Prostate gland (tissue), 2 donors: ENCODE results near the gene AMIGO2. TPM values are rescaled to one million over a fixed set of nuclear protein-coding genes. Genes with fewer than 3 reads are reported as not detected.

ENCODE experiments used
- DNase-seq: peaks from one replicate; pipeline ENCODE4 v3.0.0-alpha.2; 2019; ENCODE audit warnings: low spot score
- H3K27ac ChIP-seq, 2 donors: fragments of 200-600 bp; sonication (generic); 2 replicates each; pipeline ENCODE4 v1.5.1; 2017 to 2019
- H3K27me3 ChIP-seq: fragments of 200-600 bp; sonication (generic); replicated peaks from 2 replicates; pipeline ENCODE4 v1.5.1; 2019; ENCODE audit not compliant: insufficient read depth
- H3K36me3 ChIP-seq, 2 donors: fragments of 200-600 bp; sonication (generic); 1 replicate in 1 of 2; 2 replicates in 1 of 2; pipeline versions ENCODE4 v1.5.1 to v1.8.1; 2017 to 2019
- H3K4me1 ChIP-seq: fragments of 200-600 bp; sonication (generic); replicated peaks from 2 replicates; pipeline ENCODE4 v1.5.1; 2019
- H3K4me3 ChIP-seq, 2 donors: fragments of 200-600 bp; sonication (generic); 2 replicates each; pipeline ENCODE4 v1.5.1; 2017 to 2019
- H3K9me3 ChIP-seq: fragments of 200-600 bp; sonication (generic); 2 replicates; pipeline ENCODE4 v1.5.1; 2017
- POLR2A ChIP-seq: fragments of 450-650 bp; IDR thresholded peaks from one replicate; pipeline ENCODE4 v1.6.1; 2016; ENCODE audit warnings: antibody characterized with exemption, mild to moderate bottlenecking
- POLR2AphosphoS5 ChIP-seq: sonication (generic); formaldehyde crosslinking; IDR thresholded peaks from one replicate; pipeline ENCODE4 v1.6.1; 2017; ENCODE audit warnings: antibody characterized with exemption
- WGBS: methylation state at CpG from one replicate; pipeline ENCODE4 v1.1.5; 2018; 5-methylcytosine and 5-hydroxymethylcytosine counted together
- intact Hi-C: fragments of 100-400 bp; cut with DNase I; formaldehyde crosslinking; loops from one replicate; pipeline ENCODE4 v1.14.2; 2022
- total RNA-seq, 2 donors: library from RNA; depleted of rRNA; stranded (reverse); fragments of >200 nt; gene quantifications; one replicate each; pipeline ENCODE4 v1.1.0, GENCODE V29; 2016
- TF ChIP-seq, protein P1 (sequence below), 4 experiments: fragments of 200-600 bp in 2 of 4; fragments of 450-650 bp in 2 of 4; sonication (generic) in 2 of 4; IDR thresholded peaks; 1 replicate in 3 of 4; 2 replicates in 1 of 4; pipeline ENCODE4 v1.5.1; 2016 to 2019; ENCODE audit warnings: antibody characterized with exemption in 4 of 4, mild to moderate bottlenecking in 2 of 4, moderate library complexity in 2 of 4

AMIGO2 gene
- total RNA-seq, 2 donors from 2014 or later, result 6.3 to 44.9 TPM

DNA sequence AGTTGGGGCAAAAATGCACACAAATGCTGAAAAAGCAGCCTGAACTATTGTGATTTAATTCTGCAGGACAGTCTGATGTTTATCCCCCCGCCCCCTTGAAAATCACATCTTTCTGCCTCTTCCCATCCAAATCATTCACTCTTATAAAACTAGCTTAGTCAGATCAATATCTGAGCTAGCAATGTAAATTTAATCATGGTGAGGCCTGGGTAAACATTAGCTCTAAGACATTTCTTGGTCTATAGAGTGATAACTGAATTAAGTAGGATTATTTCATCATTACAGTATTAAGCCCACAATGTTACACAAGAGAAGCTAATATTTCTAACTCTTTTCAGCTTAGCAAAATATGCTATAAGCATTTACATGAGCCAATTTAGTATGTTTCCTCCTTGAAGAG, 9.4 kb downstream of the AMIGO2 start:
- Histone ChIP-seq H3K4me1 (no peaks in the 10 kb centered on the region), H3K36me3 (no peaks in the 10 kb centered on the region), H3K4me3 (no peak overlapping the region), H3K9me3 (no peaks in the 10 kb centered on the region), H3K27ac (no peak overlapping the region), H3K27me3 (no peaks in the 10 kb centered on the region)
- 38% methylated on average over 1 of the region's 1 CpG for WGBS
- intact Hi-C loops, result no loop called here
- DNase-seq, result no peak
- TF ChIP-seq, protein P1, sequence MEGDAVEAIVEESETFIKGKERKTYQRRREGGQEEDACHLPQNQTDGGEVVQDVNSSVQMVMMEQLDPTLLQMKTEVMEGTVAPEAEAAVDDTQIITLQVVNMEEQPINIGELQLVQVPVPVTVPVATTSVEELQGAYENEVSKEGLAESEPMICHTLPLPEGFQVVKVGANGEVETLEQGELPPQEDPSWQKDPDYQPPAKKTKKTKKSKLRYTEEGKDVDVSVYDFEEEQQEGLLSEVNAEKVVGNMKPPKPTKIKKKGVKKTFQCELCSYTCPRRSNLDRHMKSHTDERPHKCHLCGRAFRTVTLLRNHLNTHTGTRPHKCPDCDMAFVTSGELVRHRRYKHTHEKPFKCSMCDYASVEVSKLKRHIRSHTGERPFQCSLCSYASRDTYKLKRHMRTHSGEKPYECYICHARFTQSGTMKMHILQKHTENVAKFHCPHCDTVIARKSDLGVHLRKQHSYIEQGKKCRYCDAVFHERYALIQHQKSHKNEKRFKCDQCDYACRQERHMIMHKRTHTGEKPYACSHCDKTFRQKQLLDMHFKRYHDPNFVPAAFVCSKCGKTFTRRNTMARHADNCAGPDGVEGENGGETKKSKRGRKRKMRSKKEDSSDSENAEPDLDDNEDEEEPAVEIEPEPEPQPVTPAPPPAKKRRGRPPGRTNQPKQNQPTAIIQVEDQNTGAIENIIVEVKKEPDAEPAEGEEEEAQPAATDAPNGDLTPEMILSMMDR (IDR thresholded peaks at IDR 0.05), result no peak
- no peak for TF ChIP-seq POLR2AphosphoS5
- no peak for TF ChIP-seq POLR2A

DNA sequence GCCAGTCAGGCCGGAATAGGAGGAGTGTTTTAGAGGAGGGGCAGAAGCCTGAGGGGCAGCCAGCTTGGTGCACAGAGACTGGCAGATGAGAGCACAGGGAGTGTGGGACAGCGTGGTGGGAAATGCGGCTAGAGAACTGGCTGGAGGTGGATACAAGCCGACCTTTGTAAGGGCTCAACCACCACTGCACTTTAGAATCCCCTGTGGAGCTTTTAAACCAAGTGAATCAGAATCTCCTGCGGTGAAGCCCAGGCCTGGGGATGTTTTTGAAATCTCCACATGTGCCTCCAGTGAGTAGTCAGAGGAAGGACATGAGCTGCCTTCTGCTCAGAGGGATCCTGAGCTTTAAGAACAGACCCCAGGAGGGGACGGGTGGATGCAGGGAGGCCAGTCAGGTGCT, 11.2 kb downstream of the AMIGO2 start:
- Histone ChIP-seq H3K4me1 (no peaks in the 10 kb centered on the region), H3K9me3 (no peaks in the 10 kb centered on the region), H3K27ac (no peak overlapping the region), H3K4me3 (no peak overlapping the region), H3K27me3 (no peaks in the 10 kb centered on the region), H3K36me3 (no peaks in the 10 kb centered on the region)
- 77% methylated on average over 6 of the region's 6 CpGs for WGBS
- TF ChIP-seq POLR2AphosphoS5 (no peak), POLR2A (no peak)
- TF ChIP-seq, protein P1 (IDR thresholded peaks at IDR 0.05), result no peak
- intact Hi-C loops, result no loop called here
- no peak for DNase-seq

DNA sequence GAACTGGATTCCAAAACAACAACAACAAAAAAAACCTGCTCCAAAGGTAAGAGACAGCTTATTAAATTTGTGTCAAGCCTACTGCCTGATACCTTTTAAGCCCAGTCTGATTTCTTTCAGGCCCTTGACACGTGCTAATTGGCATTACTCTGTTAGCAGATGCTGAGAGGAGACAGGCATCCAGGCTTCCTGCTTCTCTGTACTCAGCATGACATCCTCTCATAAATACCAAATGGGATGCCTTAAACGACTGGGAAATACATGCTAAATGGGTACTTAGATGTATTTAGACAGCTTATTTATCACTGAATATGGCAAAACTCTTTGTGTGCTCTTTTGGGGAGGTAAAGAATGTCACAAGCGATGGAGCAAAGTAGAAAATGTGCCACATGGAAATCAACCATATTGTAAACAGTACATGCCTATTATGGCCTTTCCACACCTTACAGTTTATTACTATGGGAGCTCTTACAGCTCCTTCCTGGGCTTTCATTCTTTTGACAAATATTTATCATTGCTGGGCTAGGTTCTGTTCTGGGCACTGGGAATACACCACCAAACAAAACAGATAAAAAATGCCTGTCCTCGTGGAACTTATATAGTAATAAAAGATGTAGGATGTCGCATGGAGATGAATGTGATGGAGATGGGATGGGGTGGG, 11.9 kb downstream of the AMIGO2 start:
- Histone ChIP-seq H3K4me3 (no peak overlapping the region), H3K4me1 (no peaks in the 10 kb centered on the region), H3K9me3 (no peaks in the 10 kb centered on the region), H3K27ac (no peak overlapping the region), H3K27me3 (no peaks in the 10 kb centered on the region), H3K36me3 (no peaks in the 10 kb centered on the region)
- TF ChIP-seq POLR2A (no peak), POLR2AphosphoS5 (no peak)
- TF ChIP-seq, protein P1 (IDR thresholded peaks at IDR 0.05), result no peak
- intact Hi-C loops, result no loop called here
- WGBS, result 65% methylated on average over 5 of the region's 5 CpGs
- DNase-seq, result no peak

DNA sequence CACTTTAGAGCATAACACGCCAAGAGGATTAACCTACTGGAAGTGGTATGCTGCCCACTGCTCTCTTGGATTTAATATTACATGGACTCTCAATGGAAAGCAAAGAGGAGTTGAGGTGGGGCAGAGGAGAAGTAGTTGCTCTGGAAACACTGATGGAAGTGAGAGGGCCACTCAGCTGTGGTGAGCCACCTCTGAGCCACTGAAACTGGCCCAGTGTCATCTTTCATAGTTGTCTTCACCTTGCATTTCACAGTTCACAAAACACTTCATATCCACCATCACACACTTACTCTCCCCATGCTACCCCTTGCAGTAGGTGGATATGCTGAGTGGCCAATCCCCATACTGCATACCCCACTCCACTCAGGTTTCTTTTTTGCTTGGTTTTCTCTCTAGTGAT, 12.6 kb downstream of the AMIGO2 start:
- no peaks in the 10 kb centered on the region for H3K9me3 ChIP-seq
- intact Hi-C loops, result no loop called here
- H3K4me3 ChIP-seq, result no peak overlapping the region
- H3K27ac ChIP-seq, result no peak overlapping the region
- no peak for DNase-seq
- H3K36me3 ChIP-seq, result no peaks in the 10 kb centered on the region
- no peaks in the 10 kb centered on the region for H3K4me1 ChIP-seq
- H3K27me3 ChIP-seq, result no peaks in the 10 kb centered on the region
- TF ChIP-seq, protein P1 (IDR thresholded peaks at IDR 0.05), result no peak
- TF ChIP-seq POLR2A (no peak), POLR2AphosphoS5 (no peak)
- 91% methylated on average over 1 of the region's 1 CpG for WGBS

DNA sequence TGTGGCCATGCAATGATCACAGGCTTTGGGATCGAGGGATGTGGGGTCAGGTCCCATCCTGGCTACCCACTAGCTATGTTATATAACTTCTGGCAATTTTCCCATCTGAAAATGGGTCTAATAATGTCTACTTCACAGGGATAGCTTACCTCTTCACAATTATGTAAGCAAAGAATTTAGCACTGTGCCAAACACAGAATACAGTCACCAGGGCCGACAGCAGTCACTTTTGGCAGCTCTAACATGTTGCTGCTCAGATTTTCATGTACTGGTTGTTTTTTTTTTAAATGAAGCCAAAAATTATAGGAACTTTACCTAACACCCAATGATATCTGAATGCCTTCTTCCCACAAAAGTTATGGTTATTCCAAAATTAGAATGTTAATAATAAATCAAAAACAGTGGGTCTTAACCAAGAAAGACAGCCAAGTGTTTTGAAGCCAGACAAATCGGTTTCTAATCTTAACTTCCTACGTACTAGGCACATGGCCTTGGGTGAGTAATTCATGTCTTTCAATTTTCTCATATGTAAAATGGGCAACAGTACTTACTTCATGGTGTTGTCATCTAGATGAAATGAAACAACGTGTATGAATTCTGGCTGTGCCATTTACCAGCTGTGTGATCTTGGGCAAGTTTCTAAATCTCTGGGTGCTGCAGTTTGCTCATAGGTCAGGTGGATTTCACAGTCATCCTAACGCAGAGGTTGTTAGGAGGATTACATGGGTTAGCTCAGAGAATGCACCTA, 13.3 kb downstream of the AMIGO2 start:
- H3K9me3 ChIP-seq, result no peaks in the 10 kb centered on the region
- 58% methylated on average over 6 of the region's 6 CpGs for WGBS
- no peaks in the 10 kb centered on the region for H3K4me1 ChIP-seq
- no peaks in the 10 kb centered on the region for H3K36me3 ChIP-seq
- no peak overlapping the region for H3K27ac ChIP-seq
- intact Hi-C loops, result no loop called here
- H3K27me3 ChIP-seq, result no peaks in the 10 kb centered on the region
- no peak overlapping the region for H3K4me3 ChIP-seq
- TF ChIP-seq POLR2A (no peak), POLR2AphosphoS5 (no peak)
- TF ChIP-seq, protein P1 (IDR thresholded peaks at IDR 0.05), result no peak
- DNase-seq, result no peak
